Hindlimb muscle (tissue), 1 donor: ENCODE results near the gene CSF3R. TPM values are rescaled to one million over a fixed set of nuclear protein-coding genes. Genes with fewer than 3 reads are reported as not detected.
A peak's percentile ranks its signal among the peaks of the same experiment; 100 is the strongest.

ENCODE experiments used
- DNase-seq: peaks from one replicate; pipeline ENCODE4 v3.0.0-alpha.2; 2013
- polyA plus RNA-seq: library from polyadenylated mRNA; unstranded; fragments of 120-200 nt; gene quantifications from one replicate; pipeline ENCODE4 v1.2.1, GENCODE V29; 2013; ENCODE audit not compliant: insufficient read length

Gene CSF3R
- 3.8 TPM for polyA plus RNA-seq

- no peak for DNase-seq
Measured at GRCh38 chr1:36482724-36483388, at the start of gene CSF3R. Gene CSF3R (minus strand): TSS chr1:36482913. CDS start chr1:36479496, 3,417 bp downstream.

GRCh38 chr1:36531833-36532232, 49.1 kb upstream of the CSF3R start:
- no peak for DNase-seq

GRCh38 chr1:36530791-36531190, 48.1 kb upstream of the CSF3R start:
- DNase-seq = no peak

GRCh38 chr1:36530261-36530660, 47.5 kb upstream of the CSF3R start:
- DNase-seq = no peak

- DNase-seq = no peak
Measured at GRCh38 chr1:36529769-36530260, 47.1 kb upstream of the CSF3R start.

GRCh38 chr1:36528361-36529349, 45.9 kb upstream of the CSF3R start:
- no peak for DNase-seq

- DNase-seq = no peak
Measured at GRCh38 chr1:36525166-36525565, 42.5 kb upstream of the CSF3R start.

GRCh38 chr1:36524359-36525062, 41.8 kb upstream of the CSF3R start:
- DNase-seq = no peak

- no peak for DNase-seq
Measured at GRCh38 chr1:36523850-36524249, 41.1 kb upstream of the CSF3R start.

- DNase-seq = no peak
Measured at GRCh38 chr1:36523230-36523495, 40.5 kb upstream of the CSF3R start.

- no peak for DNase-seq
Measured at GRCh38 chr1:36522461-36523229, 39.9 kb upstream of the CSF3R start.

- no peak for DNase-seq
Measured at GRCh38 chr1:36522021-36522420, 39.3 kb upstream of the CSF3R start.

GRCh38 chr1:36520771-36521420, 38.2 kb upstream of the CSF3R start:
- DNase-seq = no peak

- DNase-seq = no peak
Measured at GRCh38 chr1:36520056-36520455, 37.3 kb upstream of the CSF3R start.

- DNase-seq = no peak
Measured at GRCh38 chr1:36517011-36517771, 34.5 kb upstream of the CSF3R start.

GRCh38 chr1:36516372-36517010, 33.8 kb upstream of the CSF3R start:
- DNase-seq = peak; percentile 28

GRCh38 chr1:36515315-36516138, 32.8 kb upstream of the CSF3R start:
- no peak for DNase-seq

- no peak for DNase-seq
Measured at GRCh38 chr1:36514501-36514900, 31.8 kb upstream of the CSF3R start.

GRCh38 chr1:36513676-36514473, 31.2 kb upstream of the CSF3R start:
- no peak for DNase-seq
